Endothelial cell (in vitro differentiated cells): ENCODE data around the gene RAB3GAP1. TPM values are rescaled to one million over a fixed set of nuclear protein-coding genes. Genes with fewer than 3 reads are reported as not detected.
"Not testable (repeated sequence)": the region's sequence is repeated elsewhere in the genome, so short reads cannot be mapped to it uniquely, and the experiment has no call there.

Experiments used
- DNase-seq: peaks from one replicate; pipeline ENCODE4 v3.0.0; 2021; ENCODE audit warnings: low spot score
- H3K27ac Mint-ChIP-seq: one replicate; pipeline ENCODE4 v1.8.0; 2021; ENCODE audit warnings: mixed read lengths, inconsistent platforms; ENCODE audit not compliant: unreplicated experiment
- H3K27me3 Mint-ChIP-seq: one replicate; pipeline ENCODE4 v1.8.0; 2021; ENCODE audit warnings: mild to moderate bottlenecking, moderate library complexity, mixed read lengths, inconsistent platforms; ENCODE audit not compliant: unreplicated experiment
- H3K36me3 Mint-ChIP-seq: one replicate; pipeline ENCODE4 v1.8.0; 2021; ENCODE audit warnings: mild to moderate bottlenecking, low read depth, mixed read lengths, inconsistent platforms; ENCODE audit not compliant: unreplicated experiment
- H3K4me1 Mint-ChIP-seq: one replicate; pipeline ENCODE4 v1.8.0; 2021; ENCODE audit warnings: mild to moderate bottlenecking, mixed read lengths, inconsistent platforms; ENCODE audit not compliant: unreplicated experiment
- H3K4me3 Mint-ChIP-seq: one replicate; pipeline ENCODE4 v1.8.0; 2021; ENCODE audit warnings: mild to moderate bottlenecking, mixed read lengths, inconsistent platforms; ENCODE audit not compliant: unreplicated experiment
- H3K9me3 Mint-ChIP-seq: one replicate; pipeline ENCODE4 v1.8.0; 2021; ENCODE audit warnings: mixed read lengths, inconsistent platforms; ENCODE audit not compliant: unreplicated experiment
- total RNA-seq: library from RNA; stranded (reverse); fragmentation: NEBNext Ultra II Directional; extraction: Animal tissue kit (Norgen Biotek cat#: 25700); gene quantifications from one replicate; pipeline ENCODE4 v1.2.1, GENCODE V29; 2021; ENCODE audit not compliant: unreplicated experiment
- TF ChIP-seq, protein P1 (sequence below): fragments of 200-600 bp; sonication (generic); IDR thresholded peaks from one replicate; pipeline ENCODE4 v1.5.0; 2021; ENCODE audit warnings: antibody characterized with exemption; ENCODE audit not compliant: unreplicated experiment

Gene RAB3GAP1
- total RNA-seq, 1 donor from 2014 or later, result 28.0 TPM

DNA sequence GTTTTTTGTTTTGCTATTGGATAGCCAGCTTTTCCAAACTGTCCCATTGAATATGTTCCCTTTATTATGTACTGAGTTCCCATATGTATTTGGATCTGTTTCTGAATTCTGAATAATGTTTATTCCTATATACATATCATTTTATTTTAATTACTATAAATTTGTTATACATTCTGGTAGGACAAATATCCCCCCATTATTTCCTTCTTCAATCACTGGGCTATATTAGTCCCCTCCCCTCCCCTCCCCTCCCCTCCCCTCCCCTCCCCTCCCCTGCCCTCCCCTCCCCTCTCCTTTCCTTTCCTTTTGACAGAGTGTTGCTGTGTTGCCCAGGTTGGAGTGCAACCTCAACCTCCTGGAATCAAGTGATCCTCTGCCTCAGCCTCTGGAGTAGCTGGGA is 26.3 kb downstream of the RAB3GAP1 start:
- peaks cover 17% of the 10 kb centered on the region for H3K36me3 Mint-ChIP-seq
- no peak overlapping the region for H3K27ac Mint-ChIP-seq
- no peaks in the 10 kb centered on the region for H3K27me3 Mint-ChIP-seq
- peaks cover 4% of the 10 kb centered on the region for H3K9me3 Mint-ChIP-seq
- TF ChIP-seq, protein P1, sequence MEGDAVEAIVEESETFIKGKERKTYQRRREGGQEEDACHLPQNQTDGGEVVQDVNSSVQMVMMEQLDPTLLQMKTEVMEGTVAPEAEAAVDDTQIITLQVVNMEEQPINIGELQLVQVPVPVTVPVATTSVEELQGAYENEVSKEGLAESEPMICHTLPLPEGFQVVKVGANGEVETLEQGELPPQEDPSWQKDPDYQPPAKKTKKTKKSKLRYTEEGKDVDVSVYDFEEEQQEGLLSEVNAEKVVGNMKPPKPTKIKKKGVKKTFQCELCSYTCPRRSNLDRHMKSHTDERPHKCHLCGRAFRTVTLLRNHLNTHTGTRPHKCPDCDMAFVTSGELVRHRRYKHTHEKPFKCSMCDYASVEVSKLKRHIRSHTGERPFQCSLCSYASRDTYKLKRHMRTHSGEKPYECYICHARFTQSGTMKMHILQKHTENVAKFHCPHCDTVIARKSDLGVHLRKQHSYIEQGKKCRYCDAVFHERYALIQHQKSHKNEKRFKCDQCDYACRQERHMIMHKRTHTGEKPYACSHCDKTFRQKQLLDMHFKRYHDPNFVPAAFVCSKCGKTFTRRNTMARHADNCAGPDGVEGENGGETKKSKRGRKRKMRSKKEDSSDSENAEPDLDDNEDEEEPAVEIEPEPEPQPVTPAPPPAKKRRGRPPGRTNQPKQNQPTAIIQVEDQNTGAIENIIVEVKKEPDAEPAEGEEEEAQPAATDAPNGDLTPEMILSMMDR, result no peak
- H3K4me3 Mint-ChIP-seq, result no peak overlapping the region
- DNase-seq, result no peak
- H3K4me1 Mint-ChIP-seq, result peaks cover 5% of the 10 kb centered on the region

DNA sequence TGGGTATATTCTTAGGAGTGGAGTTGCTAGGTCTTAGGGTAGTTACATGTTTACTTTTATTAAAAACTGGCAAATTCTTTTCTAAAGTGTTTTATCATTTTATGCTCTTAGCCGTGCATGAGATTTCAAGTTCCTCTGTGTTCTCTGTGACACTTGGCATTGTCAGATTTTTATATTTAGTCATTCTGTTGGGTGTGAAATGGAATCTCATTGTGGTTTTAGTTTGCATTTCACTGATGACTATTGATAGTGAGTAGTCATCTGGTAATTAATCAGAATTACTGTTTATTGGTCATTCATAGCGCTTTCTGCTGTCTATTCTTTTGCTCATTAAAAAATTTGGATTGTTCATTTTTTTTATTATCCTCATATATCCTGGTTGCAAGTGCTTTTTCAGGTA is 34.1 kb downstream of the RAB3GAP1 start:
- TF ChIP-seq, protein P1, result no peak
- no peak for DNase-seq
- H3K36me3 Mint-ChIP-seq, result peaks cover 7% of the 10 kb centered on the region
- no peaks in the 10 kb centered on the region for H3K27me3 Mint-ChIP-seq
- no peak overlapping the region for H3K27ac Mint-ChIP-seq
- H3K9me3 Mint-ChIP-seq, result no peaks in the 10 kb centered on the region
- no peak overlapping the region for H3K4me3 Mint-ChIP-seq
- H3K4me1 Mint-ChIP-seq, result no peaks in the 10 kb centered on the region

DNA sequence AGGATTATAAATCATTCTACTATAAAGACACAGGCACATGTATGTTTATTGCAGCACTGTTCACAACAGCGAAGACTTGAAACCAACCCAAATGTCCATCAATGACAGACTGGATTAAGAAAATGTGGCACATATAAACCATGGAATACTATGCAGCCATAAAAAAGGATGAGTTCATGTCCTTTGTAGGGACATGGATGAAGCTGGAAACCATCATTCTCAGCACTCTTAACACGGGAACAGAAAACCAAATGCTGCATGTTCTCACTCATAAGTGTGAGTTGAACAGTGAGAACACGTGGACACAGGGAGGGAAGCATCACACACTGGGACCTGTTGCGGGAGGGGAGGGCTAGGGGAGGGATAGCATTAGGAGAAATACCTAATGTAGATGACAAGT is 37.5 kb downstream of the RAB3GAP1 start:
- H3K9me3 Mint-ChIP-seq, H3K27me3 Mint-ChIP-seq, H3K27ac Mint-ChIP-seq, H3K4me3 Mint-ChIP-seq, DNase-seq, H3K4me1 Mint-ChIP-seq, H3K36me3 Mint-ChIP-seq: not testable (repeated sequence)

DNA sequence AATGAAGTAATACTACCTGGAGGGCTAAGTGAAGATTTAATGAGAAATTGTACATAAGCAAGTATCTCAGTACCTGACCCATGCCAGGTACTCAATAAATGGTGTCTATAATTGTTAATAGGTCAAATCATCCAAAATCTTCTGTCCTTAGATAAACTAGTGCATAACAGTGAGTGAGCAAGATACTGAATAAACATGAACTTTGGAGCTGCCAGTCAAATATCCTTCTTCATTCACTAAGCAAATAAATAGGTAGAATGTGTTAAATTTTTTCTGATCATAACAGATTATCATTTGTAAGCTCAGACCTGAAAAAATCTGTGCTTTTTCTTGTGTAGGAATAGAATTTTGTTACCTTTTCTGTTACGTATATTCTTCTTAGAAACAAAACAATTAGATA is 39.6 kb downstream of the RAB3GAP1 start:
- Mint-ChIP-seq H3K27ac (no peak overlapping the region), H3K36me3 (peaks cover 11% of the 10 kb centered on the region), H3K4me1 (peaks cover 2% of the 10 kb centered on the region), H3K9me3 (no peaks in the 10 kb centered on the region), H3K4me3 (no peak overlapping the region), H3K27me3 (no peaks in the 10 kb centered on the region)
- DNase-seq, result no peak
- TF ChIP-seq, protein P1, result no peak

DNA sequence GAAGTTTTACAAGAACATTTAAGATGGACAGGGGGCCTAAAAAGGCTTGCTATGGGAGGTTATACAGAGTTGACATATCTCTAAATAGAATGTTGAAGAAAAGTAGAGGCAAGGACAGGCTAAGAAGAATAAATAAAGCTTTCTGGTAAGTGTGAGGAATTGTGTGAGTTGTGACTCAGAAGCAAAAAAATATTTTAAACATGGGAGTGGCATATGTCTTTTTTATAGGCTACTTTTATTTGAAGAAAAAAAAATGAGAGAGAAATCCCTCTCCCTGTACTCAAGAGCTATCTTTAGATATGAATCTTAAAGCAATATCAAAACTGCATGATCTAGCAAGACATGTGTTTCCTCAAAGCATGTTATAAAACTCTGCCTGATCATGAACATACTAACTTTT is 41.1 kb downstream of the RAB3GAP1 start:
- TF ChIP-seq, protein P1, result no peak
- Mint-ChIP-seq H3K27me3 (no peaks in the 10 kb centered on the region), H3K9me3 (no peaks in the 10 kb centered on the region), H3K27ac (no peak overlapping the region), H3K4me1 (peaks cover 2% of the 10 kb centered on the region), H3K36me3 (peaks cover 11% of the 10 kb centered on the region), H3K4me3 (no peak overlapping the region)
- DNase-seq, result no peak
